ENCODE results near the gene TSPYL6. TPM values are rescaled to one million over a fixed set of nuclear protein-coding genes. Genes with fewer than 3 reads are reported as not detected.

Gene TSPYL6
- total RNA-seq, 2 donors from 2014 or later = not detected

GRCh38 chr2:54224997-54225396, 31.0 kb downstream of the TSPYL6 start:
- Mint-ChIP-seq H3K9me3 (peaks cover 5% of the 10 kb centered on the region), H3K27ac (no peak overlapping the region), H3K27me3 (ENCODE audit: insufficient read depth) (no peaks in the 10 kb centered on the region), H3K36me3 (ENCODE audit: low read depth) (no peaks in the 10 kb centered on the region), H3K4me1 (peaks cover 16% of the 10 kb centered on the region), H3K4me3 (no peak overlapping the region)
- TF ChIP-seq, protein P1, sequence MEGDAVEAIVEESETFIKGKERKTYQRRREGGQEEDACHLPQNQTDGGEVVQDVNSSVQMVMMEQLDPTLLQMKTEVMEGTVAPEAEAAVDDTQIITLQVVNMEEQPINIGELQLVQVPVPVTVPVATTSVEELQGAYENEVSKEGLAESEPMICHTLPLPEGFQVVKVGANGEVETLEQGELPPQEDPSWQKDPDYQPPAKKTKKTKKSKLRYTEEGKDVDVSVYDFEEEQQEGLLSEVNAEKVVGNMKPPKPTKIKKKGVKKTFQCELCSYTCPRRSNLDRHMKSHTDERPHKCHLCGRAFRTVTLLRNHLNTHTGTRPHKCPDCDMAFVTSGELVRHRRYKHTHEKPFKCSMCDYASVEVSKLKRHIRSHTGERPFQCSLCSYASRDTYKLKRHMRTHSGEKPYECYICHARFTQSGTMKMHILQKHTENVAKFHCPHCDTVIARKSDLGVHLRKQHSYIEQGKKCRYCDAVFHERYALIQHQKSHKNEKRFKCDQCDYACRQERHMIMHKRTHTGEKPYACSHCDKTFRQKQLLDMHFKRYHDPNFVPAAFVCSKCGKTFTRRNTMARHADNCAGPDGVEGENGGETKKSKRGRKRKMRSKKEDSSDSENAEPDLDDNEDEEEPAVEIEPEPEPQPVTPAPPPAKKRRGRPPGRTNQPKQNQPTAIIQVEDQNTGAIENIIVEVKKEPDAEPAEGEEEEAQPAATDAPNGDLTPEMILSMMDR (conservative IDR thresholded peaks at IDR 0.05) = no peak
- WGBS, 2 experiments (ENCODE audit: insufficient coverage in 1 of 2, insufficient read length in 1 of 2) = 98 to 100% methylated on average over 1 to 2 of the region's 2 CpGs
- Histone ChIP-seq H3K9me3 (ENCODE audit: control insufficient read depth, low read length) (no peaks in the 10 kb centered on the region), H3K27ac (ENCODE audit: low read depth, low read length) (no peak overlapping the region), H3K4me3 (ENCODE audit: low read length) (no peak overlapping the region), H3K36me3 (ENCODE audit: control insufficient read depth, insufficient read depth, low read length) (no peaks in the 10 kb centered on the region), H3K9ac (ENCODE audit: extremely low read depth, low read length, poor library complexity, severe bottlenecking) (no peak overlapping the region), H3K4me1 (ENCODE audit: control insufficient read depth, insufficient read depth, low read length) (peaks cover 7% of the 10 kb centered on the region), H3K27me3 (ENCODE audit: control insufficient read depth, insufficient read depth, low read length, poor library complexity, severe bottlenecking) (no peaks in the 10 kb centered on the region)
- no peak for DNase-seq

DNA sequence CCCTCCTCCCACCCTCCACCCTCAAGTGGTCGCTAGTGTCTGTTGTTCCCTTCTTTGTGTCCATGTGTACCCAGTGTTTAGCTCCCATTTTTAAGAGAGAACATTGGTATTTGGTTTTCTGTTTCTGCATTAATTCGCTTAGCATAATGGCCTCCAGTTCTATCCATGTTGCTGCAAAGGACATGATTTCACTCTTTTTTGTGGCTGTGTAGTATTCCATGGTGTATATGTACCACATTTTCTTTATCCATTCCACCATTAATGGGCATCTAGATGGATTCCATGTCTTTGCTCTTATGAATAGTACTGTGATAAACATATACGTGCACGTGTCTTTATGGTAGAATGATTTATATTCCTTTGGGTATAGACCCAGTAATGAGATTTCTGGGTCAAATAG, 42.9 kb downstream of the TSPYL6 start:
- 87% methylated on average over 4 of the region's 4 CpGs; no CpG with 5 or more reads in 1 of the 2 experiments for WGBS, 2 experiments (ENCODE audit: insufficient coverage in 1 of 2, insufficient read length in 1 of 2)
- Mint-ChIP-seq H3K4me3 (no peak overlapping the region), H3K36me3 (ENCODE audit: low read depth) (no peaks in the 10 kb centered on the region), H3K27me3 (ENCODE audit: insufficient read depth) (peaks cover 1% of the 10 kb centered on the region), H3K4me1 (no peaks in the 10 kb centered on the region), H3K9me3 (peaks cover 16% of the 10 kb centered on the region), H3K27ac (no peak overlapping the region)
- no peaks in the 10 kb centered on the region for H3K36me3 ChIP-seq (ENCODE audit: control insufficient read depth, insufficient read depth, low read length)
- DNase-seq = no peak
- no peak overlapping the region for H3K27ac ChIP-seq (ENCODE audit: low read depth, low read length)
- H3K9me3 ChIP-seq (ENCODE audit: control insufficient read depth, low read length) = peaks cover 9% of the 10 kb centered on the region
- no peaks in the 10 kb centered on the region for H3K27me3 ChIP-seq (ENCODE audit: control insufficient read depth, insufficient read depth, low read length, poor library complexity, severe bottlenecking)
- H3K4me1 ChIP-seq (ENCODE audit: control insufficient read depth, insufficient read depth, low read length) = no peaks in the 10 kb centered on the region
- H3K4me3 ChIP-seq (ENCODE audit: low read length) = no peak overlapping the region
- TF ChIP-seq, protein P1 (conservative IDR thresholded peaks at IDR 0.05) = no peak
- H3K9ac ChIP-seq (ENCODE audit: extremely low read depth, low read length, poor library complexity, severe bottlenecking) = no peak overlapping the region

GRCh38 chr2:54212456-54212855, 43.6 kb downstream of the TSPYL6 start:
- no peak overlapping the region for H3K4me3 Mint-ChIP-seq
- H3K9me3 Mint-ChIP-seq = peaks cover 16% of the 10 kb centered on the region
- DNase-seq = no peak
- Histone ChIP-seq H3K27me3 (ENCODE audit: control insufficient read depth, insufficient read depth, low read length, poor library complexity, severe bottlenecking) (no peaks in the 10 kb centered on the region), H3K9me3 (ENCODE audit: control insufficient read depth, low read length) (peaks cover 9% of the 10 kb centered on the region), H3K4me1 (ENCODE audit: control insufficient read depth, insufficient read depth, low read length) (no peaks in the 10 kb centered on the region), H3K9ac (ENCODE audit: extremely low read depth, low read length, poor library complexity, severe bottlenecking) (no peak overlapping the region), H3K36me3 (ENCODE audit: control insufficient read depth, insufficient read depth, low read length) (no peaks in the 10 kb centered on the region), H3K27ac (ENCODE audit: low read depth, low read length) (no peak overlapping the region), H3K4me3 (ENCODE audit: low read length) (no peak overlapping the region)
- no peaks in the 10 kb centered on the region for H3K4me1 Mint-ChIP-seq
- TF ChIP-seq, protein P1 (conservative IDR thresholded peaks at IDR 0.05) = no peak
- no peaks in the 10 kb centered on the region for H3K36me3 Mint-ChIP-seq (ENCODE audit: low read depth)
- H3K27me3 Mint-ChIP-seq (ENCODE audit: insufficient read depth) = peaks cover 1% of the 10 kb centered on the region
- no peak overlapping the region for H3K27ac Mint-ChIP-seq
- WGBS, 2 experiments (ENCODE audit: insufficient coverage in 1 of 2, insufficient read length in 1 of 2) = no CpG with 5 or more reads among the region's 1 CpG

All from endodermal cell (in vitro differentiated cells).